SK-N-SH (cell line): ENCODE results near the gene C4orf50.

ENCODE experiments used
- CTCF ChIP-seq: fragments of 200-600 bp; sonication (generic); IDR thresholded peaks from 2 replicates; pipeline ENCODE4 v1.6.1; 2017; ENCODE audit warnings: antibody characterized with exemption, mild to moderate bottlenecking, moderate library complexity
- EP300 ChIP-seq, 2 experiments: IDR thresholded peaks; 2 replicates each; pipeline versions ENCODE4 v1.4.0 to v1.6.1; 2012; ENCODE audit warnings: borderline replicate concordance in 1 of 2, low read depth in 1 of 2, low read length in 1 of 2
- EZH2phosphoT487 ChIP-seq: fragments of 200-600 bp; sonication (generic); IDR thresholded peaks from 2 replicates; pipeline ENCODE4 v1.6.1; 2017; ENCODE audit warnings: low read depth, mixed run types, mild to moderate bottlenecking, antibody characterized with exemption, moderate library complexity, borderline replicate concordance
- MXI1 ChIP-seq: IDR thresholded peaks from 2 replicates; pipeline ENCODE4 v1.6.1; 2012; ENCODE audit warnings: mild to moderate bottlenecking, low read depth, low read length, improper control_type of control experiment
- NRF1 ChIP-seq: IDR thresholded peaks from 2 replicates; pipeline ENCODE4 v1.6.1; 2012; ENCODE audit warnings: low read depth, mild to moderate bottlenecking, low read length
- POLR2AphosphoS5 ChIP-seq: IDR thresholded peaks from 2 replicates; pipeline ENCODE4 v1.6.1; 2012; ENCODE audit warnings: low read depth, low read length
- RAD21 ChIP-seq: IDR thresholded peaks from 2 replicates; pipeline ENCODE4 v1.6.1; 2012; ENCODE audit warnings: mild to moderate bottlenecking, low read length
- SIN3A ChIP-seq: IDR thresholded peaks from 2 replicates; pipeline ENCODE4 v1.6.1; 2012; ENCODE audit warnings: low read depth, mild to moderate bottlenecking, low read length, moderate library complexity, borderline replicate concordance
- SMC3 ChIP-seq: IDR thresholded peaks from 2 replicates; pipeline ENCODE4 v1.6.1; 2012; ENCODE audit warnings: low read depth, low read length, improper control_type of control experiment
- TAF1 ChIP-seq: IDR thresholded peaks from 2 replicates; pipeline ENCODE4 v1.6.1; 2012; ENCODE audit warnings: low read depth, mild to moderate bottlenecking, low read length, moderate library complexity, borderline replicate concordance
- USF2 ChIP-seq: fragments of 150-350 bp; IDR thresholded peaks from 2 replicates; pipeline ENCODE4 v1.6.1; 2017; ENCODE audit warnings: antibody characterized with exemption, low read length, low read depth, borderline replicate concordance
- ZBTB33 ChIP-seq: IDR thresholded peaks from 2 replicates; pipeline ENCODE4 v1.4.0; 2012; ENCODE audit warnings: low read depth, borderline replicate concordance

DNA sequence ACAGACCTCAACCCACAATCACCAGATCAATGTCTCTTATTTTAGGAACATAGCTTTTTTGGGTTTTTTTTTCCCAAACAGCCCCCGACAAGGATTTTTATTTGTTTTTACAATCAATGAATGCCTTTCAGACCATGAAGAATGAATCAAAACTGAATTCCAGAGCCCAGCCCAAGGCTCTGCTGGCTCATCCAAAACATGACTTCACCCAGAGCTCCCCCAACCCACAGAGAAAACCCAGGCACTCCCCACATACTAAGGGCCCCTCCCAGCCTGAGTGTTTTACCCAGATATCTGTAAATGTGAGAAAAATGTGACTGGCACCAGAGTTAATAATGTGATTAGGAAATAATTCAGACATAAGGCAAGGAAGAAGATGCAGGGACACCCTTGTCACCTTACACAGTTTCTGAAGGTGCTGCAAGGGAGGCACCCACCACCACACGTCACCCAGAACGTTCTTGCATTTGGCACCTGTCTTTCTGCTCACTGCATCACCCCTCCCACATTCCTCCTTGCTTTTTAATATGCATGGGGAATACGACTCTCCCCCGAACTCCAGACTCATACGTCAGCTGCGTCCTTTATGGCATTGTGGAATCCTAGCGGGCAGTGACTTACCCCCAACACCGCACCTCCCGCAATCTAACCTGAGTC lies 47.8 kb upstream of the C4orf50 start:
- TF ChIP-seq POLR2AphosphoS5 = no peak
- no peak for TF ChIP-seq CTCF
- TF ChIP-seq RAD21 = no peak
- no peak for TF ChIP-seq SIN3A
- no peak for TF ChIP-seq SMC3
- TF ChIP-seq MXI1 = no peak
- TF ChIP-seq EZH2phosphoT487 = no peak
- no peak for TF ChIP-seq TAF1
- TF ChIP-seq USF2 = no peak
- no peak for TF ChIP-seq NRF1
- no peak for TF ChIP-seq ZBTB33
- TF ChIP-seq EP300 (IDR thresholded peaks at IDR 0.05; ENCODE audit: borderline replicate concordance in 1 of 2, low read depth in 1 of 2, low read length in 1 of 2) = no peak
